Gastrocnemius medialis (tissue), 4 donors: ENCODE data around the gene SELENOT. TPM values are rescaled to one million over a fixed set of nuclear protein-coding genes. Genes with fewer than 3 reads are reported as not detected.

ENCODE experiments used
- ATAC-seq, 2 donors: fragments of 150-250 bp; one replicate each; pipeline ENCODE4 v1.9.1; 2016
- DNase-seq, 2 donors: peaks; one replicate each; pipeline ENCODE4 v3.0.0-alpha.2; 2019
- H3K27ac ChIP-seq, 4 donors: fragments of 200-600 bp; sonication (generic); 1 replicate in 1 of 4; 2 replicates in 3 of 4; pipeline ENCODE4 v1.5.1; 2016 to 2018; ENCODE audit warnings: mild to moderate bottlenecking in 2 of 4, moderate library complexity in 1 of 4
- H3K27me3 ChIP-seq, 3 donors: fragments of 200-600 bp; sonication (generic) in 2 of 3; 1 replicate in 1 of 3; 2 replicates in 2 of 3; pipeline versions ENCODE4 v1.5.1 to v1.6.0; 2016 to 2019; ENCODE audit warnings: mild to moderate bottlenecking in 1 of 3, moderate library complexity in 1 of 3
- H3K36me3 ChIP-seq, 2 donors: fragments of 200-600 bp; sonication (generic) in 1 of 2; one replicate each; pipeline ENCODE4 v1.5.1; 2017 to 2018
- H3K4me1 ChIP-seq, 2 donors: fragments of 200-600 bp; sonication (generic) in 1 of 2; one replicate each; pipeline ENCODE4 v1.5.1; 2016 to 2017; ENCODE audit warnings: mild to moderate bottlenecking in 2 of 2
- H3K4me3 ChIP-seq, 4 donors: fragments of 200-600 bp; sonication (generic) in 3 of 4; 1 replicate in 1 of 4; 2 replicates in 3 of 4; pipeline ENCODE4 v1.5.1; 2016 to 2019; ENCODE audit warnings: mild to moderate bottlenecking in 2 of 4
- H3K9me3 ChIP-seq, 3 donors: fragments of 200-600 bp; sonication (generic) in 2 of 3; 1 replicate in 1 of 3; 2 replicates in 2 of 3; pipeline ENCODE4 v1.5.1; 2016 to 2019
- POLR2A ChIP-seq, 2 donors: fragments of 450-650 bp; IDR thresholded peaks; one replicate each; pipeline ENCODE4 v1.6.1; 2017; ENCODE audit warnings: antibody characterized with exemption in 2 of 2, mild to moderate bottlenecking in 2 of 2, moderate library complexity in 2 of 2
- in situ Hi-C, 4 donors: fragments of 200-750 bp; cut with MboI; loops; one replicate each; pipeline versions ENCODE4 v1.15.0 to v1.8.0; 2017; ENCODE audit warnings: low sequenced_read_pairs in 4 of 4
- intact Hi-C: fragments of 100-400 bp; cut with DNase I; formaldehyde crosslinking; loops from one replicate; pipeline ENCODE4 v1.15.1; 2023; ENCODE audit warnings: low total_unique reads
- total RNA-seq, 4 donors: library from RNA; depleted of rRNA; stranded (reverse); fragments of >200 nt; gene quantifications; one replicate each; pipeline versions ENCODE4 v1.1.0 to v1.2.3, GENCODE V29; 2016
- TF ChIP-seq, protein P1 (sequence below), 5 experiments: fragments of 450-650 bp in 3 of 5; fragments of 200-600 bp in 2 of 5; sonication (generic) in 2 of 5; IDR thresholded peaks in 4 of 5; conservative IDR thresholded peaks in 1 of 5; 1 replicate in 4 of 5; 2 replicates in 1 of 5; pipeline ENCODE4 v1.5.1; 2016 to 2019; ENCODE audit warnings: antibody characterized with exemption in 5 of 5, mild to moderate bottlenecking in 3 of 5, moderate library complexity in 3 of 5

Gene SELENOT
- total RNA-seq, 4 donors from 2014 or later, result 69.6 to 83.1 (median 76.2) TPM

DNA sequence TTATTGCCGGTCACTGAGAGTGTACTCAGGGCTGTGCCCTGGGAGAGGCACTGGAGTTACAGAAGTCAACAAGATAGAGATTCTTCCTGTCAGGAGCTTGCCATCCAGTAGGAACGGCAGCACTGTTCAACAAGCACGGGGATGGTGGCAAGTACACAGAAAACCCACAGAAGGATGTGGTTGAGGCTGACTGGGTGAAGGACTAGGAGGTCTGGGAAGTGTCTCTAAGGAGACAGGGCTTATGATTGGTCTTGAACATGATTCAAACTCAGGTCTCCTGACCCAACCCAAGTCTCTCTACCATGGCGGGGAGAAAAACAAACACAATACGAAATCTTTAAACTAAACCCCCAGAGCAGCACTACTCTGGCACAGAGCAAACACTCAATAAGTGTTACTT lies 63.0 kb downstream of the SELENOT start:
- no peak overlapping the region for H3K4me3 ChIP-seq
- DNase-seq (no peak), ATAC-seq (no peak)
- no peak overlapping the region for H3K27ac ChIP-seq
- intact Hi-C loops (no loop called here), in situ Hi-C loops (no loop called here)
- H3K27me3 ChIP-seq, result no peaks in the 10 kb centered on the region
- TF ChIP-seq, protein P1, sequence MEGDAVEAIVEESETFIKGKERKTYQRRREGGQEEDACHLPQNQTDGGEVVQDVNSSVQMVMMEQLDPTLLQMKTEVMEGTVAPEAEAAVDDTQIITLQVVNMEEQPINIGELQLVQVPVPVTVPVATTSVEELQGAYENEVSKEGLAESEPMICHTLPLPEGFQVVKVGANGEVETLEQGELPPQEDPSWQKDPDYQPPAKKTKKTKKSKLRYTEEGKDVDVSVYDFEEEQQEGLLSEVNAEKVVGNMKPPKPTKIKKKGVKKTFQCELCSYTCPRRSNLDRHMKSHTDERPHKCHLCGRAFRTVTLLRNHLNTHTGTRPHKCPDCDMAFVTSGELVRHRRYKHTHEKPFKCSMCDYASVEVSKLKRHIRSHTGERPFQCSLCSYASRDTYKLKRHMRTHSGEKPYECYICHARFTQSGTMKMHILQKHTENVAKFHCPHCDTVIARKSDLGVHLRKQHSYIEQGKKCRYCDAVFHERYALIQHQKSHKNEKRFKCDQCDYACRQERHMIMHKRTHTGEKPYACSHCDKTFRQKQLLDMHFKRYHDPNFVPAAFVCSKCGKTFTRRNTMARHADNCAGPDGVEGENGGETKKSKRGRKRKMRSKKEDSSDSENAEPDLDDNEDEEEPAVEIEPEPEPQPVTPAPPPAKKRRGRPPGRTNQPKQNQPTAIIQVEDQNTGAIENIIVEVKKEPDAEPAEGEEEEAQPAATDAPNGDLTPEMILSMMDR (IDR thresholded peaks at IDR 0.05 in 4 of 5, conservative IDR thresholded peaks at IDR 0.05 in 1 of 5), result no peak
- no peak for TF ChIP-seq POLR2A (IDR thresholded peaks at IDR 0.05)
- H3K4me1 ChIP-seq, result no peaks in the 10 kb centered on the region
- no peaks in the 10 kb centered on the region for H3K36me3 ChIP-seq
- no peaks in the 10 kb centered on the region for H3K9me3 ChIP-seq

DNA sequence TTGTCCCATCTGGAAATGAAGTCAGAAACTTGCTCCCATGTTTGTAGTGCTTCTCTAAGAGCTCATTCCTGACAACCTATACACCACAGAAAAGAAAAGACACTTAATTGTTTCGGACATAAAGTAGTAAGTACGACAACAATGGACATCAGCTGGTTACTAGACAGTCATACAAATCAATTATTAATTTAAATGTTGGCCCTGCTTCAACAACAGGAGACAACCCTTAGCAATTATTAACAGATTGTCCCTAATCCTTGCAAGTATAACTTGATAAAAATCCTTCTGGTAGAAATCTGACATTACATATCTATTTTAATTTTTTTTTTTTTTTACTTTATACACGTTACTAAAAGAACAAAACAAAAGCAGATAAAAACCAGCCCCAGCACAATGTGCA lies 70.8 kb downstream of the SELENOT start:
- intact Hi-C loops, result no loop called here
- DNase-seq, result no peak
- H3K27me3 ChIP-seq, result no peaks in the 10 kb centered on the region
- in situ Hi-C loops, result no loop called here
- ATAC-seq, result no peak
- H3K9me3 ChIP-seq, result no peaks in the 10 kb centered on the region
- no peak for TF ChIP-seq POLR2A (IDR thresholded peaks at IDR 0.05)
- TF ChIP-seq, protein P1 (IDR thresholded peaks at IDR 0.05 in 4 of 5, conservative IDR thresholded peaks at IDR 0.05 in 1 of 5), result no peak
- H3K36me3 ChIP-seq, result no peaks in the 10 kb centered on the region
- no peaks in the 10 kb centered on the region for H3K4me1 ChIP-seq
- H3K4me3 ChIP-seq, result no peak overlapping the region
- no peak overlapping the region for H3K27ac ChIP-seq

DNA sequence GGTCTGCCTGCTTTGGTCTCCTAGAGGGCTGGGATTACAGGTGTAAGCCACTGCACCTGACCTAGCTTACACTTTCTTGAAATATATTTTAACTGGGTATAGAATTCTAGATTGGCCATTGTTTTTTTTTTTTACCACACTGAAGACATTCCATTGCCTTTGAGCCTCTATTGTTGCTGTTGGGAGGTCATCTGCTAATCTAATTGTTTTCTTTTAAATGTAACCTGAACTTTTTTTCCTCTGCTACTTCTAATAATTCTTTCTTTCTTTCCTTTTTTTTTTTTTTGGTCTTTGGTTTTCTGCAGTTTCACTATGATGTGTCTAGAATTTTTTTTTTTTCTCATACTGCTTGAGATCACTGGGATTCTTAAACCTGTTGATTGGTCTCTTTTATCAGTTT lies 72.5 kb downstream of the SELENOT start:
- in situ Hi-C loops, result no loop called here
- intact Hi-C loops, result no loop called here
- ATAC-seq (no peak), DNase-seq (no peak)
- Histone ChIP-seq H3K27me3 (no peaks in the 10 kb centered on the region), H3K36me3 (no peaks in the 10 kb centered on the region), H3K27ac (no peak overlapping the region), H3K4me1 (no peaks in the 10 kb centered on the region), H3K4me3 (no peak overlapping the region), H3K9me3 (no peaks in the 10 kb centered on the region)
- TF ChIP-seq POLR2A (IDR thresholded peaks at IDR 0.05), result no peak

Other genes starting within 250 kb of the SELENOT start
- gene TSC22D2, start 195.0 kb upstream of the SELENOT start, total RNA-seq, result 10 to 100 TPM; 12.9 to 16.1 (median 14.0) TPM
- 10 to 100 TPM; 25.3 to 52.7 (median 36.3) TPM for gene SERP1, start 56.8 kb upstream of the SELENOT start, total RNA-seq
- gene EIF2A, start 56.5 kb upstream of the SELENOT start, total RNA-seq, result 100 to 1,000 TPM; 150 to 168 (median 163) TPM
- gene ERICH6, start 100.6 kb downstream of the SELENOT start, total RNA-seq, result not detected
- gene SIAH2, start 159.8 kb downstream of the SELENOT start, total RNA-seq, result 10 to 100 TPM; 10.9 to 25.6 (median 20.0) TPM